K562 (cell line): ENCODE results near the gene TMEM181. TPM values are rescaled to one million over a fixed set of nuclear protein-coding genes. Genes with fewer than 3 reads are reported as not detected.

Experiments
- BCOR ChIP-seq: fragments of 450-650 bp; IDR thresholded peaks from 2 replicates; pipeline ENCODE4 v1.6.1; 2016
- CBX5 ChIP-seq: IDR thresholded peaks from 2 replicates; pipeline ENCODE4 v1.6.1; 2014; ENCODE audit warnings: low read depth, borderline replicate concordance
- DMBX1 ChIP-seq: fragments of 250-450 bp; sonication (Bioruptor Pico); IDR thresholded peaks from 2 replicates; pipeline ENCODE4 v1.8.0; 2022; ENCODE audit warnings: inconsistent platforms, mild to moderate bottlenecking, moderate library complexity, borderline replicate concordance
- ETV1 ChIP-seq: fragments of 450-650 bp; conservative IDR thresholded peaks from 2 replicates; pipeline ENCODE4 v1.6.1; 2016; ENCODE audit warnings: missing genetic modification characterization, control low read depth, low read depth, missing compliant biosample characterization
- ETV6 ChIP-seq, 3 experiments: fragments of 150-350 bp in 1 of 3; sonication (generic) in 1 of 3; formaldehyde crosslinking in 1 of 3; IDR thresholded peaks; 2 replicates each; pipeline versions ENCODE4 v1.6.1 to v1.8.0; 2014 to 2022; ENCODE audit warnings: borderline replicate concordance in 2 of 3, low read depth in 2 of 3, antibody characterized with exemption in 1 of 3, low read length in 1 of 3, mild to moderate bottlenecking in 1 of 3, missing genetic modification reagents in 1 of 3
- FOS ChIP-seq: IDR thresholded peaks from 3 replicates; pipeline ENCODE4 v1.6.1; 2011; ENCODE audit not compliant: insufficient read length; ENCODE audit errors: extremely low read depth
- HEY1 ChIP-seq: fragments of 250-450 bp; sonication (Bioruptor Pico); IDR thresholded peaks from 2 replicates; pipeline ENCODE4 v1.5.0; 2020; ENCODE audit warnings: mild to moderate bottlenecking, moderate library complexity, borderline replicate concordance
- HMG20B ChIP-seq: fragments of 250-450 bp; sonication (Bioruptor Pico); IDR thresholded peaks from 2 replicates; pipeline ENCODE4 v1.5.0; 2021; ENCODE audit warnings: mild to moderate bottlenecking
- IFI16 ChIP-seq: fragments of 250-450 bp; sonication (Bioruptor Pico); IDR thresholded peaks from 2 replicates; pipeline ENCODE4 v2.1.2; 2022; ENCODE audit warnings: mild to moderate bottlenecking, inconsistent platforms
- KDM4B ChIP-seq, 2 experiments: fragments of 450-650 bp in 1 of 2; sonication (generic) in 1 of 2; IDR thresholded peaks; 2 replicates each; pipeline ENCODE4 v1.6.1; 2016 to 2017; ENCODE audit warnings: borderline replicate concordance in 2 of 2, antibody characterized with exemption in 1 of 2, low read depth in 1 of 2, mild to moderate bottlenecking in 1 of 2
- L3MBTL2 ChIP-seq: fragments of 450-650 bp; IDR thresholded peaks from 2 replicates; pipeline ENCODE4 v1.6.1; 2016; ENCODE audit warnings: mild to moderate bottlenecking, moderate library complexity
- MXI1 ChIP-seq: IDR thresholded peaks from 2 replicates; pipeline ENCODE4 v1.6.1; 2011; ENCODE audit warnings: low read depth, mild to moderate bottlenecking, improper control_type of control experiment, low read length
- NR3C1 ChIP-seq: sonication (generic); formaldehyde crosslinking; IDR thresholded peaks from 2 replicates; pipeline ENCODE4 v1.8.1; 2022; ENCODE audit warnings: missing genetic modification reagents
- NRF1 ChIP-seq, 2 experiments: fragments of 450-650 bp; IDR thresholded peaks in 1 of 2; conservative IDR thresholded peaks in 1 of 2; 2 replicates each; pipeline ENCODE4 v1.6.1; 2014; ENCODE audit warnings: mild to moderate bottlenecking in 2 of 2
- PHB2 ChIP-seq: fragments of 450-650 bp; IDR thresholded peaks from 2 replicates; pipeline ENCODE4 v1.6.1; 2017; ENCODE audit warnings: low read depth
- SIN3B ChIP-seq: fragments of 450-650 bp; IDR thresholded peaks from 2 replicates; pipeline ENCODE4 v1.6.1; 2017; ENCODE audit warnings: low read depth, mild to moderate bottlenecking, moderate library complexity
- TCF7L2 ChIP-seq: fragments of 150-350 bp; IDR thresholded peaks from 2 replicates; pipeline ENCODE4 v1.6.1; 2016; ENCODE audit warnings: low read depth, mild to moderate bottlenecking, low read length, moderate library complexity
- TRIM24 ChIP-seq, 2 experiments: fragments of 450-650 bp; IDR thresholded peaks; 2 replicates each; pipeline ENCODE4 v1.6.1; 2016
- ZBTB1 ChIP-seq: sonication (generic); formaldehyde crosslinking; IDR thresholded peaks from 2 replicates; pipeline ENCODE4 v1.8.1; 2023; ENCODE audit warnings: missing genetic modification reagents, low read depth, mild to moderate bottlenecking, borderline replicate concordance
- ZFPM2 ChIP-seq: fragments of 250-450 bp; sonication (Bioruptor Pico); IDR thresholded peaks from 2 replicates; pipeline ENCODE4 v1.5.1; 2022; ENCODE audit warnings: mild to moderate bottlenecking
- ZKSCAN3 ChIP-seq: fragments of 250-450 bp; sonication (Bioruptor Pico); IDR thresholded peaks from 2 replicates; pipeline ENCODE4 v1.4.0; 2020
- ZNF584 ChIP-seq: fragments of 200-800 bp; sonication (Bioruptor generic); IDR thresholded peaks from 2 replicates; pipeline ENCODE4 v1.6.1; 2016; ENCODE audit warnings: low read depth, mild to moderate bottlenecking, missing genetic modification characterization, missing compliant biosample characterization
- ZNF695 ChIP-seq: fragments of 450-650 bp; formaldehyde crosslinking; IDR thresholded peaks from 2 replicates; pipeline ENCODE4 v1.4.0; 2020; ENCODE audit warnings: mild to moderate bottlenecking, moderate library complexity
- polyA plus RNA-seq, 8 experiments: library from polyadenylated mRNA; depleted of rRNA in 4 of 8; stranded (reverse) in 5 of 8; unstranded in 3 of 8; fragments of >200 nt; fragmentation: Nextera tagmentation in 2 of 8; fragmentation: Illumina TruSeq in 1 of 8; extraction: Ambion mirVana in 2 of 8; extraction: Trizol in 1 of 8; gene quantifications; 2 replicates each; pipeline versions ENCODE4 v1.2.1 to v1.2.3, GENCODE V29; 2011 to 2014; ENCODE audit warnings: inconsistent platforms in 1 of 8, missing spikeins in 1 of 8
- total RNA-seq, 7 experiments: library from RNA; depleted of rRNA in 6 of 7; stranded (reverse); fragments of >200 nt in 6 of 7; fragmentation: Illumina TruSeq in 2 of 7; extraction: Trizol in 2 of 7; gene quantifications; 2 replicates each; pipeline versions ENCODE4 v1.2.1 to v1.2.3, GENCODE V29; 2011 to 2021; ENCODE audit warnings: low replicate concordance in 1 of 7
- TF ChIP-seq, protein P1 (sequence below): fragments of 250-450 bp; sonication (Bioruptor Pico); IDR thresholded peaks from 2 replicates; pipeline ENCODE4 v1.9.0; 2021; ENCODE audit warnings: mild to moderate bottlenecking
- TF ChIP-seq, protein P2 (sequence below): sonication (generic); formaldehyde crosslinking; IDR thresholded peaks from 2 replicates; pipeline ENCODE4 v1.8.0; 2023; ENCODE audit warnings: mild to moderate bottlenecking, missing genetic modification reagents
- TF ChIP-seq, protein P3 (sequence below): sonication (generic); formaldehyde crosslinking; IDR thresholded peaks from 2 replicates; pipeline ENCODE4 v1.9.0; 2022; ENCODE audit warnings: mild to moderate bottlenecking, missing genetic modification reagents
- TF ChIP-seq, protein P4 (sequence below): fragments of 450-650 bp; formaldehyde crosslinking; conservative IDR thresholded peaks from 2 replicates; pipeline ENCODE4 v1.4.0; 2022; ENCODE audit warnings: mild to moderate bottlenecking, missing genetic modification characterization

TMEM181 gene
- total and polyA plus RNA-seq, 9 of the 15 experiments (the other 6 are each of a cell fraction or from before 2014, with no cell fraction given): 5.6 to 27.2 (median 19.9) TPM

DNA sequence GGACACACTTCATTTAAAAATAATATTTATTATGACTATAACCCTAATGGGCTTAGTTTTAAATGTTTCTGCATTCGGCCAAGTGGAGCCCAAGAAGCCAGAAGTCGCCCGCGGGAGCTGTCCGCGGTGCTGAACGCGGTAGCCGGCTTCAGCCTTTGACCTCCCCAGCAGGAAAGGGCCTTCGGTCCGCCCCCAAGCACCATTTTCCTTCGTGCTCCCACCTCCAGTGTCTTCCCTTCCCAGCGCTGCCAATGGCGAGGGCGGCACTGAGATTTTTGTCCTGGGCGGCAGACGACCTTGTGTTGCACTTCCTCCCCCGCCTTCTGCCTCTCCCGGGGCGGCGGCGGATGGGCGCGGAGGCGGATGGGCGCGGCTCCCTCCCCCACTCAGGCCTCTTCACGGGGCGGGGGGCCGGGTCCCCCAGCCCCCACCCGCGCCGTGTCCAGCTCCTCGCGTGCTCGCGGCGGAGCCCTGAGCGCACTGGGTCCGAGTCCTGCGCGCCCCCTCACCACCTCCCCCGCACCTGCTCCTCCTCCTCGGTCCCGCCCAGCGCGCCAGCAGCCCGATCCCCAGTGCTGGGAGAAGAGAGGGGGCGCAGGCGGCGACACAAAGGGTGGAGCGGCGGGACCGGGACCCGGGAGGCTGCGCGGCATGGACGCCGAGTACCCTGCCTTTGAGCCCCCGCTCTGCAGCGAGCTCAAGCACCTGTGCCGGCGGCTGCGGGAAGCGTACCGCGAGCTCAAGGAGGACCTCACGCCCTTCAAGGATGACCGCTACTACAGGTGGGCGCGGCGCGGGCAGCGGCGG is 23.6 kb upstream of the TMEM181 start (continued):
- TF ChIP-seq DMBX1 (CRISPR knock-in tag): peak; percentile 92
- no peak for TF ChIP-seq L3MBTL2
- 0 out of 2 replicates have a peak, but pooled peaks have one; percentile 18 for TF ChIP-seq BCOR
- no peak for TF ChIP-seq IFI16
- TF ChIP-seq, protein P1, sequence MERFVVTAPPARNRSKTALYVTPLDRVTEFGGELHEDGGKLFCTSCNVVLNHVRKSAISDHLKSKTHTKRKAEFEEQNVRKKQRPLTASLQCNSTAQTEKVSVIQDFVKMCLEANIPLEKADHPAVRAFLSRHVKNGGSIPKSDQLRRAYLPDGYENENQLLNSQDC (CRISPR knock-in tag): no peak
- no peak for TF ChIP-seq ZNF695 (CRISPR knock-in tag)
- TF ChIP-seq ZNF584 (CRISPR knock-in tag): peak; percentile 76; the same call in 1 of the 2 replicates
- no peak for TF ChIP-seq NRF1 (conservative IDR thresholded peaks at IDR 0.05 in 1 of 2, IDR thresholded peaks at IDR 0.05 in 1 of 2)
- no peak for TF ChIP-seq TCF7L2
- TF ChIP-seq, protein P2, sequence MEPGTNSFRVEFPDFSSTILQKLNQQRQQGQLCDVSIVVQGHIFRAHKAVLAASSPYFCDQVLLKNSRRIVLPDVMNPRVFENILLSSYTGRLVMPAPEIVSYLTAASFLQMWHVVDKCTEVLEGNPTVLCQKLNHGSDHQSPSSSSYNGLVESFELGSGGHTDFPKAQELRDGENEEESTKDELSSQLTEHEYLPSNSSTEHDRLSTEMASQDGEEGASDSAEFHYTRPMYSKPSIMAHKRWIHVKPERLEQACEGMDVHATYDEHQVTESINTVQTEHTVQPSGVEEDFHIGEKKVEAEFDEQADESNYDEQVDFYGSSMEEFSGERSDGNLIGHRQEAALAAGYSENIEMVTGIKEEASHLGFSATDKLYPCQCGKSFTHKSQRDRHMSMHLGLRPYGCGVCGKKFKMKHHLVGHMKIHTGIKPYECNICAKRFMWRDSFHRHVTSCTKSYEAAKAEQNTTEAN (CRISPR knock-in tag): no peak
- TF ChIP-seq, protein P3, sequence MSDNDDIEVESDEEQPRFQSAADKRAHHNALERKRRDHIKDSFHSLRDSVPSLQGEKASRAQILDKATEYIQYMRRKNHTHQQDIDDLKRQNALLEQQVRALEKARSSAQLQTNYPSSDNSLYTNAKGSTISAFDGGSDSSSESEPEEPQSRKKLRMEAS (CRISPR knock-in tag): peak; percentile 30
- TF ChIP-seq NR3C1: no peak; the same call in 1 of the 2 replicates
- no peak for TF ChIP-seq ZKSCAN3
- TF ChIP-seq, protein P4, sequence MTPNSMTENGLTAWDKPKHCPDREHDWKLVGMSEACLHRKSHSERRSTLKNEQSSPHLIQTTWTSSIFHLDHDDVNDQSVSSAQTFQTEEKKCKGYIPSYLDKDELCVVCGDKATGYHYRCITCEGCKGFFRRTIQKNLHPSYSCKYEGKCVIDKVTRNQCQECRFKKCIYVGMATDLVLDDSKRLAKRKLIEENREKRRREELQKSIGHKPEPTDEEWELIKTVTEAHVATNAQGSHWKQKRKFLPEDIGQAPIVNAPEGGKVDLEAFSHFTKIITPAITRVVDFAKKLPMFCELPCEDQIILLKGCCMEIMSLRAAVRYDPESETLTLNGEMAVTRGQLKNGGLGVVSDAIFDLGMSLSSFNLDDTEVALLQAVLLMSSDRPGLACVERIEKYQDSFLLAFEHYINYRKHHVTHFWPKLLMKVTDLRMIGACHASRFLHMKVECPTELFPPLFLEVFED (CRISPR knock-in tag): 0 out of 2 replicates have a peak, but pooled peaks have one; percentile 49
- TF ChIP-seq ZFPM2: no peak
- TF ChIP-seq TRIM24 (IDR thresholded peaks at IDR 0.05): peak in 1 of 2 experiments; percentile 21; a peak in 1 of 4 replicates
- no peak for TF ChIP-seq HEY1 (CRISPR knock-in tag)
- TF ChIP-seq CBX5: no peak
- TF ChIP-seq ETV1 (tag): peak; percentile 32; the same call in 1 of the 2 replicates
- 0 out of 4 replicates have a peak, but pooled peaks of 1 of the 2 experiments have one; percentile 41 for TF ChIP-seq KDM4B (IDR thresholded peaks at IDR 0.05; ENCODE audit: borderline replicate concordance in 2 of 2, low read depth in 1 of 2)
- TF ChIP-seq PHB2: no peak
- no peak for TF ChIP-seq ZBTB1 (CRISPR knock-in tag)
- no peak for TF ChIP-seq FOS
- no peak for TF ChIP-seq ETV6 (IDR thresholded peaks at IDR 0.05; ENCODE audit: borderline replicate concordance in 1 of 2, low read depth in 2 of 2, low read length in 1 of 2)
- TF ChIP-seq ETV6 (CRISPR knock-in tag; IDR thresholded peaks at IDR 0.05; ENCODE audit: borderline replicate concordance): no peak
- TF ChIP-seq HMG20B: no peak
- 0 out of 2 replicates have a peak, but pooled peaks have one; percentile 34 for TF ChIP-seq MXI1
- TF ChIP-seq SIN3B: no peak
